Caco-2 (cell line): ENCODE measurements around the gene C11orf58. TPM values are rescaled to one million over a fixed set of nuclear protein-coding genes. Genes with fewer than 3 reads are reported as not detected.

Source experiments
- BruUV-seq: library from RNA; stranded (reverse); fragments of 400-500 nt; replicated peaks from 2 replicates; lab custom pipeline; 2021; lab: Mats Ljungman, UMichigan
- CTCF ChIA-PET: fragments of 300-600 bp; sonication (Branson Sonifier 250); formaldehyde crosslinking; loops from one replicate; lab custom pipeline; 2022; ENCODE audit warnings: antibody characterized with exemption; lab: Charles Lee
- POLR2A ChIA-PET: fragments of 300-600 bp; sonication (Branson Sonifier 250); formaldehyde crosslinking; loops from one replicate; lab custom pipeline; 2022; ENCODE audit warnings: antibody characterized with exemption; lab: Charles Lee
- DNase-seq, 2 experiments: peaks; one replicate each; pipeline versions ENCODE4 v3.0.0 to v3.0.0-alpha.2; 2020 to 2022
- H3K27me3 ChIP-seq: replicated peaks from 2 replicates; pipeline ENCODE4 v1.6.0; 2011; ENCODE audit warnings: low read length; ENCODE audit not compliant: control insufficient read depth, insufficient read depth
- H3K36me3 ChIP-seq: 2 replicates; pipeline ENCODE4 v1.5.1; 2011; ENCODE audit warnings: low read length; ENCODE audit not compliant: control insufficient read depth, insufficient read depth
- H3K4me1 ChIP-seq: fragments of 250-450 bp; sonication (Bioruptor Pico); 2 replicates; pipeline ENCODE4 v1.5.1; 2020; ENCODE audit warnings: mild to moderate bottlenecking
- H3K4me3 ChIP-seq: 2 replicates; pipeline ENCODE4 v1.5.1; 2011; ENCODE audit warnings: low read depth, mild to moderate bottlenecking, control low read depth, low read length
- H3K9me3 ChIP-seq: fragments of 250-450 bp; sonication (Bioruptor Pico); 2 replicates; pipeline ENCODE4 v1.5.1; 2020; ENCODE audit warnings: mild to moderate bottlenecking, moderate library complexity
- H3K27ac Mint-ChIP-seq: one replicate; pipeline ENCODE4 v1.8.0; 2022; ENCODE audit warnings: mixed read lengths; ENCODE audit not compliant: unreplicated experiment
- H3K27me3 Mint-ChIP-seq: one replicate; pipeline ENCODE4 v1.8.0; 2022; ENCODE audit warnings: mixed read lengths; ENCODE audit not compliant: insufficient read depth, unreplicated experiment
- H3K36me3 Mint-ChIP-seq: one replicate; pipeline ENCODE4 v1.8.0; 2022; ENCODE audit warnings: mild to moderate bottlenecking, mixed read lengths; ENCODE audit not compliant: insufficient read depth, unreplicated experiment
- H3K4me1 Mint-ChIP-seq: one replicate; pipeline ENCODE4 v1.8.0; 2022; ENCODE audit warnings: low read depth, mixed read lengths; ENCODE audit not compliant: unreplicated experiment
- H3K4me3 Mint-ChIP-seq: one replicate; pipeline ENCODE4 v1.8.0; 2022; ENCODE audit warnings: mild to moderate bottlenecking, moderate library complexity, mixed read lengths; ENCODE audit not compliant: unreplicated experiment
- H3K9me3 Mint-ChIP-seq: one replicate; pipeline ENCODE4 v1.8.0; 2022; ENCODE audit warnings: mixed read lengths; ENCODE audit not compliant: unreplicated experiment
- CTCF ChIP-seq, 2 experiments: fragments of 200-600 bp in 1 of 2; IDR thresholded peaks; 1 replicate in 1 of 2; 2 replicates in 1 of 2; pipeline versions ENCODE4 v1.5.1 to v1.8.0; 2011 to 2022; ENCODE audit warnings: antibody characterized with exemption in 1 of 2, control low read depth in 1 of 2, inconsistent platforms in 1 of 2, low read depth in 1 of 2, low read length in 1 of 2, mild to moderate bottlenecking in 1 of 2, moderate library complexity in 1 of 2; ENCODE audit not compliant: insufficient read depth in 1 of 2, severe bottlenecking in 1 of 2, unreplicated experiment in 1 of 2
- intact Hi-C: fragments of 100-400 bp; cut with micrococcal nuclease; formaldehyde crosslinking; loops from one replicate; pipeline ENCODE4 v1.10.0; 2022; ENCODE audit not compliant: unreplicated experiment
- total RNA-seq: library from RNA; stranded (reverse); gene quantifications from 2 replicates; pipeline ENCODE4 v1.2.3, GENCODE V29; 2022

The C11orf58 gene
- total RNA-seq, 1 experiment from 2014 or later, result 209 TPM

- Mint-ChIP-seq H3K27me3 (no peaks in the 10 kb centered on the region), H3K27ac (no peak overlapping the region), H3K36me3 (no peaks in the 10 kb centered on the region), H3K9me3 (no peaks in the 10 kb centered on the region), H3K4me1 (no peaks in the 10 kb centered on the region), H3K4me3 (no peak overlapping the region)
- Histone ChIP-seq H3K27me3 (no peaks in the 10 kb centered on the region), H3K36me3 (no peaks in the 10 kb centered on the region), H3K4me3 (no peak overlapping the region), H3K9me3 (no peaks in the 10 kb centered on the region), H3K4me1 (no peaks in the 10 kb centered on the region)
- TF ChIP-seq CTCF (IDR thresholded peaks at IDR 0.05; ENCODE audit: insufficient read depth in 1 of 2, low read depth in 1 of 2, low read length in 1 of 2, severe bottlenecking in 1 of 2, unreplicated experiment in 1 of 2), result no peak
- intact Hi-C loops, result no loop called here
- POLR2A ChIA-PET, result no interaction called here
- no TSS peak for BruUV-seq
- CTCF ChIA-PET, result no interaction called here
- no peak for DNase-seq
Observed at GRCh38 chr11:16769386-16769785, 30.9 kb downstream of the C11orf58 start.

- Mint-ChIP-seq H3K27me3 (no peaks in the 10 kb centered on the region), H3K4me3 (no peak overlapping the region), H3K27ac (no peak overlapping the region), H3K9me3 (no peaks in the 10 kb centered on the region), H3K4me1 (no peaks in the 10 kb centered on the region), H3K36me3 (no peaks in the 10 kb centered on the region)
- Histone ChIP-seq H3K9me3 (no peaks in the 10 kb centered on the region), H3K36me3 (no peaks in the 10 kb centered on the region), H3K4me3 (no peak overlapping the region), H3K27me3 (no peaks in the 10 kb centered on the region), H3K4me1 (no peaks in the 10 kb centered on the region; the same call in 1 of the 2 replicates)
- CTCF ChIA-PET, result no interaction called here
- no peak for DNase-seq
- no peak for TF ChIP-seq CTCF (IDR thresholded peaks at IDR 0.05; ENCODE audit: insufficient read depth in 1 of 2, low read depth in 1 of 2, low read length in 1 of 2, severe bottlenecking in 1 of 2, unreplicated experiment in 1 of 2)
- BruUV-seq, result no TSS peak
- POLR2A ChIA-PET, result no interaction called here
- intact Hi-C loops, result no loop called here
Observed at GRCh38 chr11:16770016-16770415, 31.6 kb downstream of the C11orf58 start.

GRCh38 chr11:16771350-16772140, 33.1 kb downstream of the C11orf58 start:
- no peak overlapping the region for H3K27ac Mint-ChIP-seq
- H3K9me3 Mint-ChIP-seq, result no peaks in the 10 kb centered on the region
- no peaks in the 10 kb centered on the region for H3K36me3 Mint-ChIP-seq
- H3K4me1 Mint-ChIP-seq, result no peaks in the 10 kb centered on the region
- DNase-seq, result no peak
- no peak overlapping the region for H3K4me3 Mint-ChIP-seq
- Histone ChIP-seq H3K4me1 (no peaks in the 10 kb centered on the region; the same call in 1 of the 2 replicates), H3K36me3 (no peaks in the 10 kb centered on the region), H3K4me3 (no peak overlapping the region), H3K27me3 (no peaks in the 10 kb centered on the region), H3K9me3 (no peaks in the 10 kb centered on the region)
- ChIA-PET CTCF (no interaction called here), POLR2A (no interaction called here)
- no TSS peak for BruUV-seq
- H3K27me3 Mint-ChIP-seq, result no peaks in the 10 kb centered on the region
- no peak for TF ChIP-seq CTCF (IDR thresholded peaks at IDR 0.05; ENCODE audit: insufficient read depth in 1 of 2, low read depth in 1 of 2, low read length in 1 of 2, severe bottlenecking in 1 of 2, unreplicated experiment in 1 of 2)
- intact Hi-C loops, result no loop called here
